Ishikawa (cell line): Measurements from ENCODE around the gene NGFR.

ENCODE experiments used
- EGR1 ChIP-seq: IDR thresholded peaks from 2 replicates; pipeline ENCODE4 v1.6.1; 2012
- EP300 ChIP-seq: IDR thresholded peaks from 2 replicates; pipeline ENCODE4 v1.6.1; 2012; ENCODE audit warnings: borderline replicate concordance
- TAF1 ChIP-seq: IDR thresholded peaks from 2 replicates; pipeline ENCODE4 v1.6.1; 2012; ENCODE audit warnings: low read depth, mild to moderate bottlenecking
- TF ChIP-seq, protein P1 (sequence below): IDR thresholded peaks from 2 replicates; pipeline ENCODE4 v1.6.1; 2012; ENCODE audit warnings: low read depth, mild to moderate bottlenecking

DNA sequence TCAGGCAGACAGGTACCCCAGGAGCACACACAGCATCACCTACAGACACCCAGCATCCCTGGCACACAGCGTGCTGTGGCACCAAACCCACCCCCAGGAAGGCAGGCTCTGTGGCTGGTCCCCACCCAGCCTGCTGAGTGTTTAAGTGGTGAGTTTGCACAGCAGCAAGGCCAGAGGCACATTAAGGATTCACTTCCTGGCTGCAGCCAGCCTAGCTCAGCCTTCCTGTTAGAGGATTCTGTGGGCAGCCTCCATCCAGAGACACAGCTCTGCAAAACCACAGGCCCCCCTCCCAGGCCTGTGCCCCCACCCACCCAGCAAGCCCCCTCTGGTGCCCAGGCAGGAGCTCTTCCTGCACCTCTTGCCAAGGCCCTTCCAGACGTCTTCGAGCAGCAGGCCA lies 44.4 kb upstream of the NGFR start:
- TF ChIP-seq EP300: no peak
- TF ChIP-seq, protein P1, sequence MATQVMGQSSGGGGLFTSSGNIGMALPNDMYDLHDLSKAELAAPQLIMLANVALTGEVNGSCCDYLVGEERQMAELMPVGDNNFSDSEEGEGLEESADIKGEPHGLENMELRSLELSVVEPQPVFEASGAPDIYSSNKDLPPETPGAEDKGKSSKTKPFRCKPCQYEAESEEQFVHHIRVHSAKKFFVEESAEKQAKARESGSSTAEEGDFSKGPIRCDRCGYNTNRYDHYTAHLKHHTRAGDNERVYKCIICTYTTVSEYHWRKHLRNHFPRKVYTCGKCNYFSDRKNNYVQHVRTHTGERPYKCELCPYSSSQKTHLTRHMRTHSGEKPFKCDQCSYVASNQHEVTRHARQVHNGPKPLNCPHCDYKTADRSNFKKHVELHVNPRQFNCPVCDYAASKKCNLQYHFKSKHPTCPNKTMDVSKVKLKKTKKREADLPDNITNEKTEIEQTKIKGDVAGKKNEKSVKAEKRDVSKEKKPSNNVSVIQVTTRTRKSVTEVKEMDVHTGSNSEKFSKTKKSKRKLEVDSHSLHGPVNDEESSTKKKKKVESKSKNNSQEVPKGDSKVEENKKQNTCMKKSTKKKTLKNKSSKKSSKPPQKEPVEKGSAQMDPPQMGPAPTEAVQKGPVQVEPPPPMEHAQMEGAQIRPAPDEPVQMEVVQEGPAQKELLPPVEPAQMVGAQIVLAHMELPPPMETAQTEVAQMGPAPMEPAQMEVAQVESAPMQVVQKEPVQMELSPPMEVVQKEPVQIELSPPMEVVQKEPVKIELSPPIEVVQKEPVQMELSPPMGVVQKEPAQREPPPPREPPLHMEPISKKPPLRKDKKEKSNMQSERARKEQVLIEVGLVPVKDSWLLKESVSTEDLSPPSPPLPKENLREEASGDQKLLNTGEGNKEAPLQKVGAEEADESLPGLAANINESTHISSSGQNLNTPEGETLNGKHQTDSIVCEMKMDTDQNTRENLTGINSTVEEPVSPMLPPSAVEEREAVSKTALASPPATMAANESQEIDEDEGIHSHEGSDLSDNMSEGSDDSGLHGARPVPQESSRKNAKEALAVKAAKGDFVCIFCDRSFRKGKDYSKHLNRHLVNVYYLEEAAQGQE: no peak
- TF ChIP-seq TAF1: no peak
- TF ChIP-seq EGR1: no peak
